HepG2 (cell line): ENCODE data around the gene DUS2. TPM values are rescaled to one million over a fixed set of nuclear protein-coding genes. Genes with fewer than 3 reads are reported as not detected.
A peak's percentile ranks its signal among the peaks of the same experiment; 100 is the strongest.

Source experiments
- CREM ChIP-seq, 2 experiments: sonication (generic) in 1 of 2; formaldehyde crosslinking in 1 of 2; IDR thresholded peaks; 2 replicates each; pipeline versions ENCODE4 v1.4.0 to v1.6.1; 2016 to 2020; ENCODE audit warnings: antibody characterized with exemption in 1 of 2, mild to moderate bottlenecking in 1 of 2, missing genetic modification reagents in 1 of 2
- EEA1 ChIP-seq: sonication (generic); formaldehyde crosslinking; IDR thresholded peaks from 2 replicates; pipeline ENCODE4 v1.5.1; 2020; ENCODE audit warnings: mild to moderate bottlenecking, missing genetic modification reagents, borderline replicate concordance
- GATA4 ChIP-seq: sonication (generic); IDR thresholded peaks from 2 replicates; pipeline ENCODE4 v1.6.1; 2016; ENCODE audit warnings: antibody characterized with exemption, low read depth, borderline replicate concordance
- KDM6A ChIP-seq: IDR thresholded peaks from 2 replicates; pipeline ENCODE4 v1.6.1; 2016; ENCODE audit warnings: low read depth
- LCORL ChIP-seq, 2 experiments: fragments of 450-650 bp in 1 of 2; sonication (generic) in 1 of 2; formaldehyde crosslinking in 1 of 2; IDR thresholded peaks; 2 replicates each; pipeline versions ENCODE4 v1.5.0 to v1.6.1; 2017 to 2020; ENCODE audit warnings: antibody characterized with exemption in 1 of 2, missing genetic modification reagents in 1 of 2
- NAIF1 ChIP-seq: sonication (generic); formaldehyde crosslinking; IDR thresholded peaks from 2 replicates; pipeline ENCODE4 v1.5.0; 2020; ENCODE audit warnings: mild to moderate bottlenecking, missing genetic modification reagents, borderline replicate concordance
- NPAS2 ChIP-seq: sonication (generic); formaldehyde crosslinking; IDR thresholded peaks from 2 replicates; pipeline ENCODE4 v1.8.0; 2022; ENCODE audit warnings: mild to moderate bottlenecking, missing genetic modification reagents, borderline replicate concordance
- NR0B2 ChIP-seq: sonication (generic); formaldehyde crosslinking; IDR thresholded peaks from 2 replicates; pipeline ENCODE4 v1.4.0; 2020; ENCODE audit warnings: mild to moderate bottlenecking, missing genetic modification reagents
- PAF1 ChIP-seq: IDR thresholded peaks from 2 replicates; pipeline ENCODE4 v1.6.1; 2016; ENCODE audit warnings: missing genetic modification reagents, missing compliant biosample characterization
- SIN3A ChIP-seq: IDR thresholded peaks from 2 replicates; pipeline ENCODE4 v1.6.1; 2011; ENCODE audit warnings: low read depth, mild to moderate bottlenecking, control low read depth, low read length, borderline replicate concordance
- YEATS2 ChIP-seq: sonication (generic); formaldehyde crosslinking; IDR thresholded peaks from 2 replicates; pipeline ENCODE4 v1.4.0; 2020; ENCODE audit warnings: missing genetic modification reagents, borderline replicate concordance
- ZIK1 ChIP-seq: sonication (generic); formaldehyde crosslinking; IDR thresholded peaks from 2 replicates; pipeline ENCODE4 v1.5.0; 2020; ENCODE audit warnings: mild to moderate bottlenecking, low read depth, missing genetic modification reagents, borderline replicate concordance
- ZKSCAN8 ChIP-seq: IDR thresholded peaks from 2 replicates; pipeline ENCODE4 v1.6.1; 2016; ENCODE audit warnings: borderline replicate concordance, missing genetic modification reagents, missing compliant biosample characterization
- ZNF232 ChIP-seq: sonication (generic); formaldehyde crosslinking; IDR thresholded peaks from 2 replicates; pipeline ENCODE4 v1.4.0; 2020; ENCODE audit warnings: missing genetic modification reagents, borderline replicate concordance
- ZNF292 ChIP-seq: sonication (generic); formaldehyde crosslinking; IDR thresholded peaks from 2 replicates; pipeline ENCODE4 v1.8.1; 2022; ENCODE audit warnings: mild to moderate bottlenecking, low read depth, missing genetic modification reagents, borderline replicate concordance
- ZNF343 ChIP-seq: sonication (generic); formaldehyde crosslinking; IDR thresholded peaks from 2 replicates; pipeline ENCODE4 v1.4.0; 2020; ENCODE audit warnings: mild to moderate bottlenecking, missing genetic modification reagents
- ZNF512B ChIP-seq: sonication (generic); formaldehyde crosslinking; IDR thresholded peaks from 2 replicates; pipeline ENCODE4 v1.5.1; 2020; ENCODE audit warnings: missing genetic modification reagents, mild to moderate bottlenecking, borderline replicate concordance
- ZNF780A ChIP-seq: sonication (generic); formaldehyde crosslinking; IDR thresholded peaks from 2 replicates; pipeline ENCODE4 v1.8.0; 2022; ENCODE audit warnings: mild to moderate bottlenecking, missing genetic modification reagents, moderate library complexity
- ZSCAN20 ChIP-seq: sonication (generic); formaldehyde crosslinking; IDR thresholded peaks from 2 replicates; pipeline ENCODE4 v1.4.0; 2020; ENCODE audit warnings: missing genetic modification reagents, mild to moderate bottlenecking, borderline replicate concordance
- ZSCAN22 ChIP-seq: sonication (generic); formaldehyde crosslinking; IDR thresholded peaks from 2 replicates; pipeline ENCODE4 v1.4.0; 2020; ENCODE audit warnings: mild to moderate bottlenecking, missing genetic modification reagents
- ZSCAN25 ChIP-seq: sonication (generic); formaldehyde crosslinking; IDR thresholded peaks from 2 replicates; pipeline ENCODE4 v1.8.0; 2022; ENCODE audit warnings: mild to moderate bottlenecking, missing genetic modification reagents
- polyA plus RNA-seq, 8 experiments: library from polyadenylated mRNA; depleted of rRNA in 3 of 8; stranded (reverse) in 7 of 8; unstranded in 1 of 8; fragments of >200 nt; fragmentation: Illumina TruSeq in 4 of 8; extraction: Trizol in 4 of 8; gene quantifications; 2 replicates each; pipeline versions ENCODE4 v1.2.1 to v1.2.3, GENCODE V29; 2011 to 2016; ENCODE audit warnings: low read depth in 4 of 8, missing spikeins in 1 of 8, mixed read lengths in 1 of 8; ENCODE audit not compliant: insufficient read depth in 1 of 8
- total RNA-seq, 5 experiments: library from RNA; depleted of rRNA; stranded (reverse); fragments of >200 nt; fragmentation: Illumina TruSeq; extraction: Trizol; gene quantifications; 2 replicates each; pipeline ENCODE4 v1.2.3, GENCODE V29; 2016; ENCODE audit warnings: low read depth in 1 of 5
- TF ChIP-seq, protein P1 (sequence below): sonication (generic); formaldehyde crosslinking; IDR thresholded peaks from 2 replicates; pipeline ENCODE4 v1.5.0; 2020; ENCODE audit warnings: missing genetic modification reagents
- TF ChIP-seq, protein P2 (sequence below): sonication (generic); formaldehyde crosslinking; IDR thresholded peaks from 2 replicates; pipeline ENCODE4 v1.4.0; 2020; ENCODE audit warnings: missing genetic modification reagents

DUS2 gene
- total and polyA plus RNA-seq, 2 of the 13 experiments (the other 11 are each of a cell fraction or from before 2014, with no cell fraction given), result 17.8 to 25.1 TPM

GRCh38 chr16:68022728-68023537 lies at the start of gene DUS2, which contains the start of gene DDX28 (continued):
- TF ChIP-seq SIN3A (peak; percentile 92; the same call in 1 of the 2 replicates), NR0B2 (CRISPR knock-in tag) (peak; percentile 98), ZSCAN20 (peak; percentile 82), ZSCAN25 (CRISPR knock-in tag) (peak; percentile 75), NPAS2 (CRISPR knock-in tag) (no peak), ZNF343 (peak; percentile 94), GATA4 (peak; percentile 72; the same call in 1 of the 2 replicates), NAIF1 (peak; percentile 25; the same call in 1 of the 2 replicates), ZSCAN22 (no peak), ZKSCAN8 (CRISPR knock-in tag) (peak; percentile 71; the same call in 1 of the 2 replicates), YEATS2 (CRISPR knock-in tag) (peak; percentile 99), CREM (IDR thresholded peaks at IDR 0.05) (peak; percentile 99), CREM (CRISPR knock-in tag; IDR thresholded peaks at IDR 0.05) (peak; percentile 96), LCORL (IDR thresholded peaks at IDR 0.05) (no peak), LCORL (CRISPR knock-in tag; IDR thresholded peaks at IDR 0.05) (peak; percentile 81), PAF1 (CRISPR knock-in tag) (no peak), ZNF512B (no peak; the same call in 1 of the 2 replicates), ZIK1 (peak; percentile 82), EEA1 (CRISPR knock-in tag) (peak; percentile 89), ZNF232 (peak; percentile 80; the same call in 1 of the 2 replicates), ZNF292 (CRISPR knock-in tag) (no peak), ZNF780A (no peak; the same call in 1 of the 2 replicates), KDM6A (CRISPR knock-in tag) (0 out of 2 replicates have a peak, but pooled peaks have one; percentile 31)
- TF ChIP-seq, protein P1, sequence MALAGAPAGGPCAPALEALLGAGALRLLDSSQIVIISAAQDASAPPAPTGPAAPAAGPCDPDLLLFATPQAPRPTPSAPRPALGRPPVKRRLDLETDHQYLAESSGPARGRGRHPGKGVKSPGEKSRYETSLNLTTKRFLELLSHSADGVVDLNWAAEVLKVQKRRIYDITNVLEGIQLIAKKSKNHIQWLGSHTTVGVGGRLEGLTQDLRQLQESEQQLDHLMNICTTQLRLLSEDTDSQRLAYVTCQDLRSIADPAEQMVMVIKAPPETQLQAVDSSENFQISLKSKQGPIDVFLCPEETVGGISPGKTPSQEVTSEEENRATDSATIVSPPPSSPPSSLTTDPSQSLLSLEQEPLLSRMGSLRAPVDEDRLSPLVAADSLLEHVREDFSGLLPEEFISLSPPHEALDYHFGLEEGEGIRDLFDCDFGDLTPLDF (CRISPR knock-in tag), result peak; percentile 83; the same call in 1 of the 2 replicates
- TF ChIP-seq, protein P2, sequence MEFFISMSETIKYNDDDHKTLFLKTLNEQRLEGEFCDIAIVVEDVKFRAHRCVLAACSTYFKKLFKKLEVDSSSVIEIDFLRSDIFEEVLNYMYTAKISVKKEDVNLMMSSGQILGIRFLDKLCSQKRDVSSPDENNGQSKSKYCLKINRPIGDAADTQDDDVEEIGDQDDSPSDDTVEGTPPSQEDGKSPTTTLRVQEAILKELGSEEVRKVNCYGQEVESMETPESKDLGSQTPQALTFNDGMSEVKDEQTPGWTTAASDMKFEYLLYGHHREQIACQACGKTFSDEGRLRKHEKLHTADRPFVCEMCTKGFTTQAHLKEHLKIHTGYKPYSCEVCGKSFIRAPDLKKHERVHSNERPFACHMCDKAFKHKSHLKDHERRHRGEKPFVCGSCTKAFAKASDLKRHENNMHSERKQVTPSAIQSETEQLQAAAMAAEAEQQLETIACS (CRISPR knock-in tag), result peak; percentile 92
